GM03348 (cell line): ENCODE data around the gene BPIFB2.

Source experiments
- DNase-seq: peaks from one replicate; pipeline ENCODE4 v3.0.0; 2012; ENCODE audit warnings: low spot score

The BPIFB2 gene

GRCh38 chr20:33070111-33071053, 62.9 kb downstream of the BPIFB2 start:
- no peak for DNase-seq

DNA sequence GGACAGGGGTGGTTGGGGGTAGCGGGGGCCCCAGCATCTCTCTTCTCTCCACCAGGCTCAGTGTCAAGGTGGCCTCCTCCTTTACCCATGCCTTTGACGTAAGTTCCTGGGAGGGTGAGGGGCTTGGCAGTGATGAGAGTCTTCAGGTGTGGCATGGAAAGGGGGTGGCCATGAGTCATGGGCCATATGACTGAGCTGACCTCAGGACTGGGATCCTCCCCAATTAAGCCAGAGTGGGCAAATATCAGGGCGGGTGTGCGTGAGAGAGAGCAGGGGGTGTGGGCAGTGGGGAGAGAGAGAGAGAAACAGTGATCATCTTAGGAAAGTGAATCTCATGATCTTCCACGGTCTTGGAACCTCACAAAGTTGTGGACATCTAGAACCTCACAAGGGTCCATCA, 63.7 kb downstream of the BPIFB2 start:
- DNase-seq: no peak

- DNase-seq: no peak
Measured at GRCh38 chr20:33072362-33072761, 64.9 kb downstream of the BPIFB2 start.

- DNase-seq: no peak
Measured at GRCh38 chr20:33072813-33073212, 65.3 kb downstream of the BPIFB2 start.
